Measurements from ENCODE around the gene ZNF438.
"Not testable (repeated sequence)": the region's sequence is repeated elsewhere in the genome, so short reads cannot be mapped to it uniquely, and the experiment has no call there.

DNA sequence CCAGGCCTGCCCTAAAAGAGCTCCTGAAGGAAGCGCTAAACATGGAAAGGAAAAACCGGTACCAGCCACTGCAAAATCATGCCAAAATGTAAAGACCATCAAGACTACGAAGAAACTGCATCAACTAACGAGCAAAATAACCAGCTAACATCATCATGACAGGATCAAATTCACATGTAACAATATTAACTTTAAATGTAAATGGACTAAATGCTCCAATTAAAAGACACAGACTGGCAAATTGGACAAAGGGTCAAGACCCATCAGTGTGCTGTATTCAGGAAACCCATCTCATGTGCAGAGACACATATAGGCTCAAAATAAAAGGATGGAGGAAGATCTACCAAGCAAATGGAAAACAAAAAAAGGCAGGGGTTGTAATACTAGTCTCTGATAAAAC is 82.4 kb downstream of the ZNF438 start:
- TF ChIP-seq, protein P1, sequence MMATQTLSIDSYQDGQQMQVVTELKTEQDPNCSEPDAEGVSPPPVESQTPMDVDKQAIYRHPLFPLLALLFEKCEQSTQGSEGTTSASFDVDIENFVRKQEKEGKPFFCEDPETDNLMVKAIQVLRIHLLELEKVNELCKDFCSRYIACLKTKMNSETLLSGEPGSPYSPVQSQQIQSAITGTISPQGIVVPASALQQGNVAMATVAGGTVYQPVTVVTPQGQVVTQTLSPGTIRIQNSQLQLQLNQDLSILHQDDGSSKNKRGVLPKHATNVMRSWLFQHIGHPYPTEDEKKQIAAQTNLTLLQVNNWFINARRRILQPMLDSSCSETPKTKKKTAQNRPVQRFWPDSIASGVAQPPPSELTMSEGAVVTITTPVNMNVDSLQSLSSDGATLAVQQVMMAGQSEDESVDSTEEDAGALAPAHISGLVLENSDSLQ (IDR thresholded peaks at IDR 0.05), result not testable (repeated sequence)
- TF ChIP-seq ARNT (IDR thresholded peaks at IDR 0.05); L3MBTL2 (conservative IDR thresholded peaks at IDR 0.05); LEF1 (IDR thresholded peaks at IDR 0.05; ENCODE audit: borderline replicate concordance); ZNF384 (IDR thresholded peaks at IDR 0.05); SUZ12 (IDR thresholded peaks at IDR 0.05); SP1 (IDR thresholded peaks at IDR 0.05); FOXA1 (IDR thresholded peaks at IDR 0.05): not testable (repeated sequence)
